GM12878 (cell line): ENCODE results near the gene ATP1A3. TPM values are rescaled to one million over a fixed set of nuclear protein-coding genes. Genes with fewer than 3 reads are reported as not detected.
A peak's percentile ranks its signal among the peaks of the same experiment; 100 is the strongest.

Experiments
- ATAC-seq: fragments of 200-7000 bp; cut with Tn5 transposase; 3 replicates; pipeline ENCODE4 v1.9.1; 2020; ENCODE audit warnings: mild to moderate bottlenecking, moderate library complexity
- BruUV-seq: library from RNA; stranded (reverse); fragments of 400-500 nt; replicated peaks from 2 replicates; lab custom pipeline; 2021; lab: Mats Ljungman, UMichigan
- CTCF ChIA-PET: fragments of 300-600 bp; sonication (Branson Sonifier 250); formaldehyde crosslinking; extraction: SDS; loops from one replicate; lab custom pipeline; 2021; ENCODE audit warnings: inconsistent platforms; lab: Yijun Ruan, JAX
- POLR2A ChIA-PET: fragments of 350-600 bp; formaldehyde crosslinking; extraction: SDS; loops from one replicate; lab custom pipeline; 2021; ENCODE audit warnings: inconsistent platforms; lab: Charles Lee
- RAD21 ChIA-PET: fragments of 300-600 bp; sonication (Branson Sonifier 250); formaldehyde crosslinking; loops from one replicate; lab custom pipeline; 2023; ENCODE audit warnings: antibody characterized with exemption; ENCODE audit not compliant: unreplicated experiment; lab: Charles Lee
- SMC1A ChIA-PET: fragments of 300-600 bp; sonication (Branson Sonifier 250); formaldehyde crosslinking; loops from one replicate; lab custom pipeline; 2023; ENCODE audit not compliant: unreplicated experiment, uncharacterized antibody; lab: Charles Lee
- DNase-seq: peaks from one replicate; pipeline ENCODE4 v3.0.0-alpha.2; 2011; ENCODE audit warnings: low read depth, low spot score
- FAIRE-seq: peaks from 3 replicates; lab custom pipeline; 2011; peaks lifted over from hg19 to GRCh38; lab: Jason Lieb, UNC
- H2AFZ ChIP-seq: 2 replicates; pipeline ENCODE4 v1.6.0; 2011; ENCODE audit warnings: low read depth, low read length, control low read depth; ENCODE audit not compliant: control insufficient read depth
- H3K27ac ChIP-seq: 2 replicates; pipeline ENCODE4 v1.5.1; 2011; ENCODE audit warnings: control low read depth; ENCODE audit not compliant: control insufficient read depth, insufficient read depth
- H3K27me3 ChIP-seq, 2 experiments: replicated peaks in 1 of 2; 2 replicates each; pipeline versions ENCODE4 v1.6.0 to v1.6.1; 2011; ENCODE audit warnings: low read length in 1 of 2; ENCODE audit not compliant: control insufficient read depth in 2 of 2, insufficient read depth in 2 of 2
- H3K36me3 ChIP-seq, 2 experiments: 2 replicates each; pipeline ENCODE4 v1.5.1; 2011; ENCODE audit warnings: low read length in 1 of 2; ENCODE audit not compliant: control insufficient read depth in 2 of 2, insufficient read depth in 2 of 2
- H3K4me1 ChIP-seq: 2 replicates; pipeline ENCODE4 v1.6.1; 2011; ENCODE audit warnings: mild to moderate bottlenecking, low read length, moderate library complexity, mixed read lengths; ENCODE audit not compliant: control insufficient read depth, insufficient read depth
- H3K4me2 ChIP-seq: 2 replicates; pipeline ENCODE4 v1.6.0; 2011; ENCODE audit warnings: control low read depth; ENCODE audit not compliant: control insufficient read depth, insufficient read depth
- H3K4me3 ChIP-seq: fragments of 200-600 bp; sonication (generic); 2 replicates; pipeline ENCODE4 v1.5.1; 2016
- H3K79me2 ChIP-seq: 2 replicates; pipeline ENCODE4 v1.6.0; 2011; ENCODE audit warnings: low read length; ENCODE audit not compliant: control insufficient read depth, insufficient read depth
- H3K9ac ChIP-seq: 2 replicates; pipeline ENCODE4 v1.8.0; 2011; ENCODE audit warnings: low read length, control low read depth, mixed read lengths; ENCODE audit not compliant: control insufficient read depth, insufficient read depth
- H3K9me3 ChIP-seq: replicated peaks from 3 replicates; pipeline ENCODE4 v1.5.1; 2011; ENCODE audit warnings: mild to moderate bottlenecking, low read length; ENCODE audit not compliant: control insufficient read depth, insufficient read depth
- H4K20me1 ChIP-seq: 2 replicates; pipeline ENCODE4 v1.6.0; 2011; ENCODE audit not compliant: control insufficient read depth, insufficient read depth
- BCL3 ChIP-seq: IDR thresholded peaks from 2 replicates; pipeline ENCODE4 v1.6.1; 2011; ENCODE audit warnings: borderline replicate concordance, low read depth, mild to moderate bottlenecking, moderate library complexity, low read length; ENCODE audit not compliant: insufficient read depth, poor library complexity, severe bottlenecking
- BMI1 ChIP-seq: fragments of 450-650 bp; IDR thresholded peaks from 2 replicates; pipeline ENCODE4 v1.6.1; 2016; ENCODE audit warnings: mild to moderate bottlenecking, moderate library complexity, borderline replicate concordance
- NFIC ChIP-seq: IDR thresholded peaks from 2 replicates; pipeline ENCODE4 v1.6.1; 2012; ENCODE audit warnings: low read depth, mild to moderate bottlenecking, inconsistent platforms, low read length, moderate library complexity
- NFYB ChIP-seq: IDR thresholded peaks from 2 replicates; pipeline ENCODE4 v1.6.1; 2011; ENCODE audit warnings: low read depth, mild to moderate bottlenecking, low read length, improper control_type of control experiment, moderate library complexity; ENCODE audit not compliant: insufficient read depth
- RCOR1 ChIP-seq: conservative IDR thresholded peaks from 2 replicates; pipeline ENCODE4 v1.6.1; 2012; ENCODE audit warnings: low read depth, low read length, improper control_type of control experiment
- ZBTB11 ChIP-seq: fragments of 450-650 bp; formaldehyde crosslinking; IDR thresholded peaks from 2 replicates; pipeline ENCODE4 v1.5.0; 2022; ENCODE audit warnings: mild to moderate bottlenecking, missing genetic modification characterization
- WGBS: methylation state at CpG from one replicate; pipeline ENCODE4 v1.1.6; 2016; ENCODE audit warnings: low lambda C conversion rate; ENCODE audit not compliant: insufficient replicate concordance, insufficient coverage; ENCODE audit errors: missing lambda C conversion rate; 5-methylcytosine and 5-hydroxymethylcytosine counted together
- in situ Hi-C: fragments of 300-500 bp; cut with MboI; formaldehyde crosslinking; loops from 9 replicates; pipeline ENCODE4 v1.14.3; 2018; ENCODE audit warnings: mixed read lengths
- intact Hi-C: fragments of 100-400 bp; cut with micrococcal nuclease; formaldehyde crosslinking; loops from one replicate; pipeline ENCODE4 v1.14.2; 2022; ENCODE audit not compliant: unreplicated experiment
- polyA plus RNA-seq, 11 experiments: library from polyadenylated mRNA; depleted of rRNA in 4 of 11; unstranded in 6 of 11; stranded (reverse) in 5 of 11; fragments of >200 nt; fragmentation: Nextera tagmentation in 4 of 11; fragmentation: Illumina TruSeq in 1 of 11; extraction: Ambion mirVana in 4 of 11; extraction: Trizol in 1 of 11; gene quantifications; 1 replicate in 1 of 11; 2 replicates in 10 of 11; pipeline versions ENCODE4 v1.2.1 to v1.2.3, GENCODE V29; 2011 to 2016; ENCODE audit warnings: inconsistent platforms in 2 of 11, missing spikeins in 2 of 11, low read depth in 1 of 11
- total RNA-seq, 4 experiments: library from RNA; depleted of rRNA in 3 of 4; stranded (reverse); fragments of >200 nt in 3 of 4; fragmentation: Illumina TruSeq in 1 of 4; extraction: Trizol in 1 of 4; gene quantifications; 2 replicates each; pipeline versions ENCODE4 v1.2.1 to v1.2.3, GENCODE V29; 2013 to 2021

Gene ATP1A3
- total and polyA plus RNA-seq, 10 of the 15 experiments (the other 5 are each of a cell fraction or from before 2014, with no cell fraction given), result 0.17 to 0.86 (median 0.32) TPM; not detected in 2

GRCh38 chr19:41995959-41996797, 2.1 kb upstream of the ATP1A3 start:
- Histone ChIP-seq H3K27me3 (peaks cover 3 to 18% of the 10 kb centered on the region in 2 experiments; a peak in 2 of 4 replicates), H3K36me3 (no peaks in the 10 kb centered on the region), H3K9me3 (no peaks in the 10 kb centered on the region), H3K4me2 (no peak overlapping the region), H2AFZ (no peak overlapping the region), H3K79me2 (no peaks in the 10 kb centered on the region), H3K4me1 (peaks cover 3% of the 10 kb centered on the region), H3K27ac (no peak overlapping the region), H4K20me1 (no peaks in the 10 kb centered on the region), H3K9ac (no peak overlapping the region), H3K4me3 (no peak overlapping the region)
- CTCF ChIA-PET, result no interaction called here
- DNase-seq (no peak), FAIRE-seq (no peak), ATAC-seq (no peak)
- no TSS peak for BruUV-seq
- intact Hi-C loops, result no loop called here
- peak; percentile 87 for TF ChIP-seq BMI1
- TF ChIP-seq RCOR1, result no peak
- POLR2A ChIA-PET, result interaction anchor here (0.6 kb wide), 1 partner anchor 166 kb away, joined by 3 read pairs; no protein-coding TSS in a partner anchor
- 27% methylated on average over 12 of the region's 12 CpGs for WGBS
- in situ Hi-C loops, result no loop called here
- SMC1A ChIA-PET, result no interaction called here
- RAD21 ChIA-PET, result no interaction called here

GRCh38 chr19:41994994-41995958, 1.2 kb upstream of the ATP1A3 start:
- SMC1A ChIA-PET, result no interaction called here
- H3K9me3 ChIP-seq, result no peaks in the 10 kb centered on the region
- TF ChIP-seq ZBTB11 (CRISPR knock-in tag) (no peak), BCL3 (peak; percentile 89), NFIC (peak; percentile 35; the same call in 1 of the 2 replicates), NFYB (no peak)

More at GRCh38 chr19:41994994-41995958, 1.2 kb upstream of the ATP1A3 start:
- Histone ChIP-seq H2AFZ (no peak overlapping the region), H3K79me2 (no peaks in the 10 kb centered on the region), H3K27me3 (peaks cover 3 to 15% of the 10 kb centered on the region in 2 experiments; a peak in 2 of 4 replicates), H4K20me1 (no peaks in the 10 kb centered on the region), H3K4me3 (no peak overlapping the region), H3K9ac (no peak overlapping the region), H3K27ac (no peak overlapping the region), H3K36me3 (no peaks in the 10 kb centered on the region), H3K4me2 (no peak overlapping the region), H3K4me1 (peaks cover 3% of the 10 kb centered on the region)
- ChIA-PET CTCF (no interaction called here), POLR2A (interaction anchor here (0.5 kb wide), 1 partner anchor 49 kb away, joined by 3 read pairs; no protein-coding TSS in a partner anchor), RAD21 (no interaction called here)
- in situ Hi-C loops, result no loop called here
- DNase-seq (peak; percentile 2), FAIRE-seq (no peak), ATAC-seq (no peak)
- WGBS, result 57% methylated on average over 19 of the region's 19 CpGs
- intact Hi-C loops, result no loop called here
- no TSS peak for BruUV-seq
